Testis (tissue), 3 donors: ENCODE results near the gene SSX2IP. TPM values are rescaled to one million over a fixed set of nuclear protein-coding genes. Genes with fewer than 3 reads are reported as not detected.

Experiments used
- DNase-seq: peaks from one replicate; pipeline ENCODE4 v3.0.0-alpha.2; 2019
- H3K27ac ChIP-seq, 2 donors: fragments of 200-600 bp; sonication (generic); one replicate each; pipeline ENCODE4 v1.5.1; 2019
- H3K27me3 ChIP-seq: fragments of 200-600 bp; sonication (generic); one replicate; pipeline ENCODE4 v1.5.1; 2019
- H3K36me3 ChIP-seq: fragments of 200-600 bp; sonication (generic); one replicate; pipeline ENCODE4 v1.5.1; 2017; ENCODE audit warnings: low read depth; ENCODE audit errors: missing control alignments
- H3K4me1 ChIP-seq: fragments of 200-600 bp; sonication (generic); one replicate; pipeline ENCODE4 v1.5.1; 2019
- H3K4me3 ChIP-seq, 2 donors: fragments of 200-600 bp; sonication (generic); one replicate each; pipeline ENCODE4 v1.5.1; 2017 to 2019
- H3K9me3 ChIP-seq: fragments of 200-600 bp; sonication (generic); one replicate; pipeline ENCODE4 v1.5.1; 2017
- CTCF ChIP-seq, 3 experiments: fragments of 450-650 bp in 2 of 3; fragments of 200-600 bp in 1 of 3; sonication (generic) in 1 of 3; IDR thresholded peaks; one replicate each; pipeline ENCODE4 v1.5.1; 2016 to 2019; ENCODE audit warnings: antibody characterized with exemption in 3 of 3, mild to moderate bottlenecking in 2 of 3, moderate library complexity in 1 of 3
- POLR2A ChIP-seq: fragments of 450-650 bp; IDR thresholded peaks from one replicate; pipeline ENCODE4 v1.6.1; 2017; ENCODE audit warnings: antibody characterized with exemption, mild to moderate bottlenecking, moderate library complexity
- WGBS, 2 donors: methylation state at CpG; one replicate each; pipeline ENCODE4 v1.1.5; 2018; 5-methylcytosine and 5-hydroxymethylcytosine counted together
- intact Hi-C: fragments of 100-400 bp; cut with DNase I; formaldehyde crosslinking; loops from one replicate; pipeline ENCODE4 v1.15.1; 2023; ENCODE audit warnings: low total_unique reads
- polyA plus RNA-seq: library from polyadenylated mRNA; stranded (reverse); fragments of 350-450 nt; fragmentation: Illumina TruSeq; extraction: RNeasy Lipid Tissue Mini Kit (QIAGEN cat#74804); gene quantifications from one replicate; pipeline ENCODE4 v1.2.3, GENCODE V29; 2014; ENCODE audit warnings: low read depth, low replicate concordance; ENCODE audit not compliant: insufficient read depth
- total RNA-seq, 2 donors: library from RNA; depleted of rRNA; stranded (reverse); fragments of >200 nt; gene quantifications; one replicate each; pipeline ENCODE4 v1.2.3, GENCODE V29; 2016

Gene SSX2IP
- total and polyA plus RNA-seq, 3 donors from 2014 or later, result 64.6 to 158 (median 128) TPM

GRCh38 chr1:84702143-84702542, 11.9 kb upstream of the SSX2IP start:
- Histone ChIP-seq H3K27ac (no peak overlapping the region), H3K4me3 (no peak overlapping the region), H3K9me3 (no peaks in the 10 kb centered on the region), H3K36me3 (no peaks in the 10 kb centered on the region), H3K4me1 (no peaks in the 10 kb centered on the region), H3K27me3 (no peaks in the 10 kb centered on the region)
- TF ChIP-seq CTCF (IDR thresholded peaks at IDR 0.05) (no peak), POLR2A (no peak)
- WGBS, 2 donors, result 83 to 100% methylated on average over 1 of the region's 1 CpG
- intact Hi-C loops, result no loop called here
- no peak for DNase-seq

GRCh38 chr1:84701376-84701775, 11.1 kb upstream of the SSX2IP start:
- H3K27me3 ChIP-seq, result no peaks in the 10 kb centered on the region
- TF ChIP-seq POLR2A (no peak), CTCF (IDR thresholded peaks at IDR 0.05) (no peak)
- H3K4me3 ChIP-seq, result no peak overlapping the region
- DNase-seq, result no peak
- H3K9me3 ChIP-seq, result no peaks in the 10 kb centered on the region
- H3K4me1 ChIP-seq, result no peaks in the 10 kb centered on the region
- intact Hi-C loops, result no loop called here
- H3K36me3 ChIP-seq, result no peaks in the 10 kb centered on the region
- H3K27ac ChIP-seq, result no peak overlapping the region
- 23 to 24% methylated on average over 5 of the region's 5 CpGs for WGBS, 2 donors

GRCh38 chr1:84700070-84700469, 9.8 kb upstream of the SSX2IP start:
- Histone ChIP-seq H3K9me3 (no peaks in the 10 kb centered on the region), H3K4me1 (no peaks in the 10 kb centered on the region), H3K27ac (no peak overlapping the region), H3K27me3 (no peaks in the 10 kb centered on the region), H3K4me3 (no peak overlapping the region), H3K36me3 (no peaks in the 10 kb centered on the region)
- DNase-seq, result no peak
- intact Hi-C loops, result no loop called here
- 74 to 95% methylated on average over 1 of the region's 1 CpG for WGBS, 2 donors
- TF ChIP-seq CTCF (IDR thresholded peaks at IDR 0.05), result no peak

- TF ChIP-seq POLR2A, result no peak
- TF ChIP-seq CTCF (IDR thresholded peaks at IDR 0.05), result no peak
- Histone ChIP-seq H3K4me3 (no peak overlapping the region), H3K9me3 (no peaks in the 10 kb centered on the region), H3K36me3 (no peaks in the 10 kb centered on the region), H3K27me3 (no peaks in the 10 kb centered on the region), H3K4me1 (no peaks in the 10 kb centered on the region), H3K27ac (no peak overlapping the region)
- intact Hi-C loops, result no loop called here
- DNase-seq, result no peak
- WGBS, 2 donors, result 52 to 62% methylated on average over 2 of the region's 2 CpGs
Measured at GRCh38 chr1:84698151-84699110, 8.2 kb upstream of the SSX2IP start.

GRCh38 chr1:84693785-84694184, 3.5 kb upstream of the SSX2IP start:
- intact Hi-C loops, result no loop called here
- DNase-seq, result no peak
- peaks cover 2% of the 10 kb centered on the region for H3K4me1 ChIP-seq
- no peaks in the 10 kb centered on the region for H3K9me3 ChIP-seq
- no peak overlapping the region for H3K4me3 ChIP-seq
- no peak for TF ChIP-seq CTCF (IDR thresholded peaks at IDR 0.05)
- no peak for TF ChIP-seq POLR2A
- no peak overlapping the region for H3K27ac ChIP-seq
- 95 to 100% methylated on average over 1 of the region's 1 CpG for WGBS, 2 donors
- H3K36me3 ChIP-seq, result no peaks in the 10 kb centered on the region
- no peaks in the 10 kb centered on the region for H3K27me3 ChIP-seq
